HepG2 (cell line): Measurements from ENCODE around the gene HK2. TPM values are rescaled to one million over a fixed set of nuclear protein-coding genes. Genes with fewer than 3 reads are reported as not detected.

Source experiments
- CEBPG ChIP-seq: IDR thresholded peaks from 2 replicates; pipeline ENCODE4 v1.6.1; 2016
- DPF2 ChIP-seq: sonication (generic); formaldehyde crosslinking; IDR thresholded peaks from 2 replicates; pipeline ENCODE4 v1.4.0; 2020; ENCODE audit warnings: mild to moderate bottlenecking, low read depth, missing genetic modification reagents, borderline replicate concordance
- EEA1 ChIP-seq: sonication (generic); formaldehyde crosslinking; IDR thresholded peaks from 2 replicates; pipeline ENCODE4 v1.5.1; 2020; ENCODE audit warnings: mild to moderate bottlenecking, missing genetic modification reagents, borderline replicate concordance
- ELF3 ChIP-seq: IDR thresholded peaks from 2 replicates; pipeline ENCODE4 v1.6.1; 2016; ENCODE audit warnings: missing genetic modification reagents, missing compliant biosample characterization
- GFI1 ChIP-seq: sonication (generic); formaldehyde crosslinking; IDR thresholded peaks from 2 replicates; pipeline ENCODE4 v1.5.0; 2020; ENCODE audit warnings: missing genetic modification reagents, mild to moderate bottlenecking, borderline replicate concordance
- GPN1 ChIP-seq: sonication (generic); formaldehyde crosslinking; IDR thresholded peaks from 2 replicates; pipeline ENCODE4 v1.5.1; 2020; ENCODE audit warnings: missing genetic modification reagents, borderline replicate concordance
- HMG20A ChIP-seq: IDR thresholded peaks from 2 replicates; pipeline ENCODE4 v1.6.1; 2016; ENCODE audit warnings: borderline replicate concordance
- HNRNPH1 ChIP-seq: fragments of 200-400 bp; formaldehyde crosslinking; optimal IDR thresholded peaks from 2 replicates; pipeline ENCODE3; 2017; ENCODE audit warnings: mild to moderate bottlenecking, low read depth, low read length
- JARID2 ChIP-seq: sonication (generic); formaldehyde crosslinking; IDR thresholded peaks from 2 replicates; pipeline ENCODE4 v1.8.1; 2023; ENCODE audit warnings: missing genetic modification reagents, inconsistent platforms; ENCODE audit not compliant: insufficient replicate concordance
- KLF9 ChIP-seq: IDR thresholded peaks from 2 replicates; pipeline ENCODE4 v1.6.1; 2016; ENCODE audit warnings: low read depth
- MAFG ChIP-seq: sonication (generic); formaldehyde crosslinking; IDR thresholded peaks from 2 replicates; pipeline ENCODE4 v1.5.1; 2020; ENCODE audit warnings: mild to moderate bottlenecking, missing genetic modification reagents
- MED8 ChIP-seq: sonication (generic); formaldehyde crosslinking; IDR thresholded peaks from 2 replicates; pipeline ENCODE4 v1.8.1; 2023; ENCODE audit warnings: mild to moderate bottlenecking, missing genetic modification reagents; ENCODE audit not compliant: insufficient replicate concordance
- NFKB2 ChIP-seq: sonication (generic); formaldehyde crosslinking; IDR thresholded peaks from 2 replicates; pipeline ENCODE4 v1.4.0; 2020; ENCODE audit warnings: missing genetic modification reagents, borderline replicate concordance
- NPAS2 ChIP-seq: sonication (generic); formaldehyde crosslinking; IDR thresholded peaks from 2 replicates; pipeline ENCODE4 v1.8.0; 2022; ENCODE audit warnings: mild to moderate bottlenecking, missing genetic modification reagents, borderline replicate concordance
- RBM22 ChIP-seq: fragments of 200-400 bp; formaldehyde crosslinking; optimal IDR thresholded peaks from 2 replicates; pipeline ENCODE3; 2017; ENCODE audit warnings: mild to moderate bottlenecking, low read length, moderate library complexity
- SRF ChIP-seq: IDR thresholded peaks from 2 replicates; pipeline ENCODE4 v1.6.1; 2011; ENCODE audit warnings: mild to moderate bottlenecking, low read depth, low read length, moderate library complexity
- TARDBP ChIP-seq: sonication (generic); formaldehyde crosslinking; IDR thresholded peaks from 2 replicates; pipeline ENCODE4 v1.8.0; 2022; ENCODE audit warnings: mild to moderate bottlenecking, missing genetic modification reagents
- TBX2 ChIP-seq: sonication (generic); formaldehyde crosslinking; IDR thresholded peaks from 2 replicates; pipeline ENCODE4 v1.5.0; 2020; ENCODE audit warnings: missing genetic modification reagents, mild to moderate bottlenecking, borderline replicate concordance
- ZNF256 ChIP-seq: sonication (generic); formaldehyde crosslinking; conservative IDR thresholded peaks from 2 replicates; pipeline ENCODE4 v1.4.0; 2020; ENCODE audit warnings: missing genetic modification reagents
- ZNF766 ChIP-seq: sonication (generic); formaldehyde crosslinking; IDR thresholded peaks from 2 replicates; pipeline ENCODE4 v1.5.0; 2020; ENCODE audit warnings: missing genetic modification reagents, borderline replicate concordance
- ZNF879 ChIP-seq: sonication (generic); formaldehyde crosslinking; IDR thresholded peaks from 2 replicates; pipeline ENCODE4 v1.8.1; 2023; ENCODE audit warnings: missing genetic modification reagents
- polyA plus RNA-seq, 8 experiments: library from polyadenylated mRNA; depleted of rRNA in 3 of 8; stranded (reverse) in 7 of 8; unstranded in 1 of 8; fragments of >200 nt; fragmentation: Illumina TruSeq in 4 of 8; extraction: Trizol in 4 of 8; gene quantifications; 2 replicates each; pipeline versions ENCODE4 v1.2.1 to v1.2.3, GENCODE V29; 2011 to 2016; ENCODE audit warnings: low read depth in 4 of 8, missing spikeins in 1 of 8, mixed read lengths in 1 of 8; ENCODE audit not compliant: insufficient read depth in 1 of 8
- total RNA-seq, 5 experiments: library from RNA; depleted of rRNA; stranded (reverse); fragments of >200 nt; fragmentation: Illumina TruSeq; extraction: Trizol; gene quantifications; 2 replicates each; pipeline ENCODE4 v1.2.3, GENCODE V29; 2016; ENCODE audit warnings: low read depth in 1 of 5
- TF ChIP-seq, protein P1 (sequence below): sonication (generic); formaldehyde crosslinking; IDR thresholded peaks from 2 replicates; pipeline ENCODE4 v1.8.0; 2022; ENCODE audit warnings: missing genetic modification reagents, mild to moderate bottlenecking, moderate library complexity, borderline replicate concordance
- TF ChIP-seq, protein P2 (sequence below): IDR thresholded peaks from 2 replicates; pipeline ENCODE4 v1.6.1; 2012; ENCODE audit warnings: low read depth, low read length, improper control_type of control experiment
- TF ChIP-seq, protein P3 (sequence below): sonication (generic); formaldehyde crosslinking; IDR thresholded peaks from 2 replicates; pipeline ENCODE4 v1.4.0; 2020; ENCODE audit warnings: mild to moderate bottlenecking, missing genetic modification reagents

HK2 gene
- total and polyA plus RNA-seq, 2 of the 13 experiments (the other 11 are each of a cell fraction or from before 2014, with no cell fraction given): 13.2 to 101 TPM

DNA sequence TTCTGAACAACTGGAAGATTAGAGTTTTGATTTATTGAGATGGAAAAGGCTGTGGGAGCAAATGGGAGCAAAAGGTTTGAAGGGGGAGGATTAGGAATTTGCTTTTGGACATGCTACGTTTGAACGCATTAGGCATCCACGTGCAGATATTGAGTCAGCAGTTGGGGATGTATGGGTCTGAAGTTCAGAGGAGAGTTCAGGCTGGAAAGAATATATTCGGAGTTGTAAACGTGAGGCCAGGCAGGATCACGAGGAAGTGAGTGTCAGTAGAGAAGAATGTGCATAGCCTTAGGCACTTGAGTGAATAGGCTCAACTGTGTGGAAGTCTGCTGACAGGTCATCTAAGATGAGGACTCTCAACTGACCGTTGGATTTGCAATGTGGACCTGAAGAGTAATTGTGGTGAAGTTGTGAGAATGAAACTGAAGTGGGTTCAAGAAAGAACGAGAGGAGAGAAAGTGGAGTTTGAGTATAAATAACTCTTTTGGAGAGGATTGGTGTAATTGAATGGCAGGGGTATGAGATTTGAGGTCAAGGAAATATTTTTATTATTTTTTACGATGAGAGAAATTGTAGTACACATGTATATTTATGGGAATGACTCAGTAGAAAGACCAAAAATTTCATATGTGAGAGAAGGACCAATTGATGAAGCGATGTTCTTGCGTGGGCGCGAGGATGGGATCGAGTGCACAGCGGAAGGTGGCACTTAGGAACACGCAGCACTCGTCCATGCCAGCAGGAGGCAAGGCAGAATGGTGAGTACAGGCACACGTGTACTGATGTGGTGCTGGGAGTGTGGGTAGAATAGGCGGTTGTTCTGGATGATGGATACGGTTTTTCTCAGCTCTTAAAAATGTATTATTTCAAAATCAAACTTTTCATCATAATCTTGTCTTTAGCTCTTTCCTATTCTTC is 84.0 kb downstream of the HK2 start (continued):
- TF ChIP-seq, protein P1, sequence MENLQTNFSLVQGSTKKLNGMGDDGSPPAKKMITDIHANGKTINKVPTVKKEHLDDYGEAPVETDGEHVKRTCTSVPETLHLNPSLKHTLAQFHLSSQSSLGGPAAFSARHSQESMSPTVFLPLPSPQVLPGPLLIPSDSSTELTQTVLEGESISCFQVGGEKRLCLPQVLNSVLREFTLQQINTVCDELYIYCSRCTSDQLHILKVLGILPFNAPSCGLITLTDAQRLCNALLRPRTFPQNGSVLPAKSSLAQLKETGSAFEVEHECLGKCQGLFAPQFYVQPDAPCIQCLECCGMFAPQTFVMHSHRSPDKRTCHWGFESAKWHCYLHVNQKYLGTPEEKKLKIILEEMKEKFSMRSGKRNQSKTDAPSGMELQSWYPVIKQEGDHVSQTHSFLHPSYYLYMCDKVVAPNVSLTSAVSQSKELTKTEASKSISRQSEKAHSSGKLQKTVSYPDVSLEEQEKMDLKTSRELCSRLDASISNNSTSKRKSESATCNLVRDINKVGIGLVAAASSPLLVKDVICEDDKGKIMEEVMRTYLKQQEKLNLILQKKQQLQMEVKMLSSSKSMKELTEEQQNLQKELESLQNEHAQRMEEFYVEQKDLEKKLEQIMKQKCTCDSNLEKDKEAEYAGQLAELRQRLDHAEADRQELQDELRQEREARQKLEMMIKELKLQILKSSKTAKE (CRISPR knock-in tag): 0 out of 2 replicates have a peak, but pooled peaks have one; percentile 31
- TF ChIP-seq TBX2 (CRISPR knock-in tag) (peak; percentile 43; the same call in 1 of the 2 replicates), KLF9 (no peak), EEA1 (CRISPR knock-in tag) (no peak), SRF (no peak), GFI1 (CRISPR knock-in tag) (no peak), GPN1 (CRISPR knock-in tag) (no peak), ZNF879 (CRISPR knock-in tag) (no peak), TARDBP (CRISPR knock-in tag) (no peak), RBM22 (no peak), NFKB2 (CRISPR knock-in tag) (no peak), MAFG (CRISPR knock-in tag) (no peak), ZNF256 (CRISPR knock-in tag) (no peak), ELF3 (CRISPR knock-in tag) (peak; percentile 86), NPAS2 (no peak), ZNF766 (no peak), HNRNPH1 (no peak), JARID2 (CRISPR knock-in tag) (peak; percentile 74), HMG20A (peak; percentile 77; the same call in 1 of the 2 replicates), CEBPG (CRISPR knock-in tag) (peak; percentile 68; the same call in 1 of the 2 replicates), DPF2 (CRISPR knock-in tag) (peak; percentile 57; the same call in 1 of the 2 replicates), MED8 (peak; percentile 48)
- TF ChIP-seq, protein P2, sequence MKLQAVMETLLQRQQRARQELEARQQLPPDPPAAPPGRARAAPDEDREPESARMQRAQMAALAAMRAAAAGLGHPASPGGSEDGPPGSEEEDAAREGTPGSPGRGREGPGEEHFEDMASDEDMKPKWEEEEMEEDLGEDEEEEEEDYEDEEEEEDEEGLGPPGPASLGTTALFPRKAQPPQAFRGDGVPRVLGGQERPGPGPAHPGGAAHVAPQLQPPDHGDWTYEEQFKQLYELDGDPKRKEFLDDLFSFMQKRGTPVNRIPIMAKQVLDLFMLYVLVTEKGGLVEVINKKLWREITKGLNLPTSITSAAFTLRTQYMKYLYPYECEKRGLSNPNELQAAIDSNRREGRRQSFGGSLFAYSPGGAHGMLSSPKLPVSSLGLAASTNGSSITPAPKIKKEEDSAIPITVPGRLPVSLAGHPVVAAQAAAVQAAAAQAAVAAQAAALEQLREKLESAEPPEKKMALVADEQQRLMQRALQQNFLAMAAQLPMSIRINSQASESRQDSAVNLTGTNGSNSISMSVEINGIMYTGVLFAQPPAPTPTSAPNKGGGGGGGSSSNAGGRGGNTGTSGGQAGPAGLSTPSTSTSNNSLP: peak; percentile 14; the same call in 1 of the 2 replicates
- TF ChIP-seq, protein P3, sequence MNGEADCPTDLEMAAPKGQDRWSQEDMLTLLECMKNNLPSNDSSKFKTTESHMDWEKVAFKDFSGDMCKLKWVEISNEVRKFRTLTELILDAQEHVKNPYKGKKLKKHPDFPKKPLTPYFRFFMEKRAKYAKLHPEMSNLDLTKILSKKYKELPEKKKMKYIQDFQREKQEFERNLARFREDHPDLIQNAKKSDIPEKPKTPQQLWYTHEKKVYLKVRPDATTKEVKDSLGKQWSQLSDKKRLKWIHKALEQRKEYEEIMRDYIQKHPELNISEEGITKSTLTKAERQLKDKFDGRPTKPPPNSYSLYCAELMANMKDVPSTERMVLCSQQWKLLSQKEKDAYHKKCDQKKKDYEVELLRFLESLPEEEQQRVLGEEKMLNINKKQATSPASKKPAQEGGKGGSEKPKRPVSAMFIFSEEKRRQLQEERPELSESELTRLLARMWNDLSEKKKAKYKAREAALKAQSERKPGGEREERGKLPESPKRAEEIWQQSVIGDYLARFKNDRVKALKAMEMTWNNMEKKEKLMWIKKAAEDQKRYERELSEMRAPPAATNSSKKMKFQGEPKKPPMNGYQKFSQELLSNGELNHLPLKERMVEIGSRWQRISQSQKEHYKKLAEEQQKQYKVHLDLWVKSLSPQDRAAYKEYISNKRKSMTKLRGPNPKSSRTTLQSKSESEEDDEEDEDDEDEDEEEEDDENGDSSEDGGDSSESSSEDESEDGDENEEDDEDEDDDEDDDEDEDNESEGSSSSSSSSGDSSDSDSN (CRISPR knock-in tag): no peak; the same call in 1 of the 2 replicates
